Lung microvascular endothelial cell (primary cell): ENCODE data around the gene HAGH. TPM values are rescaled to one million over a fixed set of nuclear protein-coding genes. Genes with fewer than 3 reads are reported as not detected.

Experiments
- DNase-seq, 2 donors: peaks; one replicate each; pipeline versions ENCODE4 v3.0.0 to v3.0.0-alpha.2; 2010; ENCODE audit warnings: low read depth in 2 of 2
- total RNA-seq: library from RNA; depleted of rRNA; stranded (reverse); fragments of >200 nt; gene quantifications from 2 replicates; pipeline ENCODE4 v1.2.1, GENCODE V29; 2014

The HAGH gene
- total RNA-seq, 1 donor from 2014 or later, result 71.8 TPM

GRCh38 chr16:1831186-1832075 lies 4.8 kb upstream of the HAGH start:
- DNase-seq, result no peak

GRCh38 chr16:1830213-1830612 lies 3.6 kb upstream of the HAGH start:
- no peak for DNase-seq

- no peak for DNase-seq
Observed at GRCh38 chr16:1828645-1829410, 2.2 kb upstream of the HAGH start.

- peak; percentile 75 to 83 for DNase-seq
Observed at GRCh38 chr16:1825864-1826690, 548 bp downstream of the HAGH start.

- DNase-seq, result no peak
Observed at GRCh38 chr16:1825381-1825863, 1.2 kb downstream of the HAGH start.

- peak; percentile 39 to 54 for DNase-seq
Observed at GRCh38 chr16:1823821-1824220, 2.8 kb downstream of the HAGH start.

- no peak for DNase-seq
Observed at GRCh38 chr16:1822801-1823200, 3.8 kb downstream of the HAGH start.

GRCh38 chr16:1821861-1822611 lies 4.6 kb downstream of the HAGH start:
- DNase-seq, result no peak

- no peak for DNase-seq
Observed at GRCh38 chr16:1820946-1821290, 5.7 kb downstream of the HAGH start.

- no peak for DNase-seq
Observed at GRCh38 chr16:1820096-1820945, 6.3 kb downstream of the HAGH start.

- DNase-seq, result no peak
Observed at GRCh38 chr16:1819611-1820010, 7.0 kb downstream of the HAGH start.

GRCh38 chr16:1818873-1819525 lies 7.6 kb downstream of the HAGH start:
- DNase-seq, result no peak

- no peak for DNase-seq
Observed at GRCh38 chr16:1818204-1818872, 8.3 kb downstream of the HAGH start.

GRCh38 chr16:1817716-1818115 lies 8.9 kb downstream of the HAGH start:
- DNase-seq, result no peak

GRCh38 chr16:1817276-1817589 lies 9.4 kb downstream of the HAGH start:
- DNase-seq, result no peak

GRCh38 chr16:1816396-1817275 lies 10.0 kb downstream of the HAGH start:
- no peak for DNase-seq

GRCh38 chr16:1815461-1815860 lies 11.2 kb downstream of the HAGH start:
- no peak for DNase-seq

- DNase-seq, result peak; percentile 53 to 82
Observed at GRCh38 chr16:1812732-1813163, 13.9 kb downstream of the HAGH start.
